GM18867 (cell line): ENCODE data around the gene TPRG1L.
"Not testable (repeated sequence)": the region's sequence is repeated elsewhere in the genome, so short reads cannot be mapped to it uniquely, and the experiment has no call there.

Experiments used
- ATAC-seq: cut with Tn5 transposase; IDR thresholded peaks from one replicate; pipeline ENCODE4 v1.9.1; 2021; ENCODE audit warnings: mild to moderate bottlenecking, moderate library complexity; ENCODE audit not compliant: unreplicated experiment

TPRG1L gene

GRCh38 chr1:3607703-3608065 is 17.1 kb upstream of the TPRG1L start:
- no peak for ATAC-seq

GRCh38 chr1:3608154-3608553 is 16.7 kb upstream of the TPRG1L start:
- no peak for ATAC-seq

DNA sequence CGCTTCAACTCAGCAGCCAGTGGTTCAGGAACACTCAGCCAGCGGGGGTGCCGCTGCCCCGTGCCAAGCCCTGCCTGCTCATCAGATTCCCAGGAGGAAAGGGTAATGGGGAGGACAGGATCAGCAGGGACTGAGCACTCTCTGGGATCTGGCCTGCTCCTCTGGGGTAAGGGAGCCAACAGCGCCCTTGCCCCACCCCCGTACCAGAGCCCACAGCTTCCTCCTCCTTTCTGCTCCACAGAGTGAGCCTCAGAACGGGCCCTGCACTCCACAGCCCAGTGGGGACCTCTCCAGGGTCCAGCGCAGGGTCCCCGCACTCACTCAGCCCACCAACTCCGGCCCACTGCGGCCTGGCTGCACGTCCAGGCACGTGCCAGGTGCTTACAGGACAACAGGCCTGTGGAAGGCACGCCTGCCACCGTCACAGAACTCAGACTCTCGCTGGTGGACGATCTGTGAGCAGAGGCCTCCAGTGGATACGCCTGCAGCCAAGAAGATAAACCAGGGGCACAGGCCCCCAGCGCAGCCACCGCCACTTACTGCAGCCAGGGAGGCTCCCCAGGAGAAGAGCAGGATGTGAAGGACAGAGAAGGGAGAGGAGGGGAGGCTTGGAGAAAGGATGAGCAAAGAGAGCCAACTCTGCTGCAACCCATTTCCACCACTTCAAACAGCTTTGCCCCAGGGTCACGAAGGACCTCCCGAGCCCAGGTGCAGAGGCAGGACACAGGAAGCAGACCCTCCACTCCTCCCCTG is 15.6 kb upstream of the TPRG1L start:
- ATAC-seq, result no peak

DNA sequence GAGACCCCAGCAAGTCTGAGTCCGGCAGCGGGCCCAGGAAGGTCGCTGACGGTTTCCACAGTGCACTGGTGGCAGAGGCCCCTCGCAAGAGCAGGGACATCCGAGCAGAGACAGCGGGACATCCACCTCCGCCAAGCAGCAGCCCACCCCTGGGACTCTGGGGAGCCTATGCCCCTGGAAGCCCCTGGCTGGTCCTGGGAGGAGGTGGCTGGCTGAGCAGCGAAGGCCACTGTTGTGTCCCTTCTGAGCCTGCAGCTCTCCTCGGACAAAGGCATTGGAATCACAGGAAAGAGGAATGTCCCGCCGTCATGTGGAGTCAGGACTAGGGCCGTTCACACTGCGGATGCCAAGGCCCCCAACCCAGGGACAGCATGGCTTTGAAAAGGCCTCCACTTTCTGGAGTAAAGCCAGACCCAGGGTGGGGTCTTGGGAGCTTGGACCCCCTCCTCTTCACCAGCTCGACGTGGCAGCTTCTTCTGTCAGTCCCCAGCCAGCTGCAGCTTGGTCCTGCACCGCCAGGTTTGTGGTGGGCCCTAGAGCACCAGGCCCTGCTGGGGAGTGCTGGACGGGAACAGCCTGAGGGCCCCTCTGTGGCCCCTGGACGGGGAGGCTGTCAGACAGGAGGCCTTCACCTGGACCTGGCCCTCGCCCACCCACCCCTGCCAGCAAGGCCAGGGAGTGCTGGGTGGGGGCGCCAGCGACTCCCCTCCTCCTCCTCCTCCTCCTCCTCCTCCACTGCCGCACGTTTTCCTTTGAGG is 14.9 kb upstream of the TPRG1L start:
- no peak for ATAC-seq

- ATAC-seq, result no peak
Measured at GRCh38 chr1:3610527-3611169, 14.2 kb upstream of the TPRG1L start.

- ATAC-seq, result no peak
Measured at GRCh38 chr1:3611170-3612019, 13.4 kb upstream of the TPRG1L start, which contains the start of gene MEGF6. TSS of gene MEGF6 (minus strand) at chr1:3611508. CDS start at chr1:3611268, 240 bp downstream.

GRCh38 chr1:3612123-3612522 is 12.7 kb upstream of the TPRG1L start:
- ATAC-seq, result no peak

DNA sequence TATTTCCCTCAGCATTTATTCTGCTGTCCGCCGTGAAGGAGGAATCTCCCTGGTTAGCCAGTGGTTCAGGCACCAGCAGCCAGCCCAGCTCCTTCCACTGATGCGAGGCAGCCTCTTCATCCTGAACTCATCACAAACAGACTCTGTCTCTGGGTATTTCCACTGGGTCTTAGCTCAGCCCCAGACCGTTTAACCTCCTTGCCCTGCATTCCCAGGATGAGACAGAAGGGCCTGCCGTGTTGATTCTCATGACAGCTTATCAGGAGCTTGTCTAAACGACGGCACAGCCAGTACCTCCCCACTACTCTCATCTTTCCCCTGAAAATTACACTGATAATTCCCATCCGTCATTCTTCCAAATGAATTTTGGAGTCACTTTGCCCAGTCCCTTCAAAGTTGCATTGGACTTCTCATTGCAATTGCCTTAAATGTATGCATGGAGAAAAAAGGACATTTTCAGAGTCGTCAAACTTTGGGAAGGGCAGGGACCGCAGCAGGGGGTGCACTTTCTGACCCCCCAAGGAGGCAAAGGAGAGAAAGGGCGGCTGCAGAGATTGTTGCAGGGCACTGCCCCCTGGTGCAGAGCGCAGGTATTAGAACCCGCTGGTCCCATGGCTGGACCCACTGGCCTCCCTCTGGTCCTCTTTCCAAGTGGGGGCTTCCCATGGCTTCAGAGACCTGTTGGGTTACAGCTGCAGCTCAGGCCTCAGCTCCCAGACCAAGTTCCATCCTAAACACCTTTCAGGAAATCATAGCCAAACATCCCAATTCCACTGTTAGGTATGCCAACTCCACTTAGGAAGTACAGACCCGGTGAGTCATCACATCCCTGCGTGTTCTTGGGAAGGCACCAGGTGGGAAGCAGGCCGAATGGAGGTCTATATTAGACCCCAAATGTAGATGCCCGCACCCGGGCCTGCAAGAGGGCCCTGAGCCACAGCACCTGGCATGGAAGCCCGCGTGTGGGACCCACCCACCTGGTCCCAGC is 9.8 kb upstream of the TPRG1L start:
- no peak for ATAC-seq

- ATAC-seq, result no peak
Measured at GRCh38 chr1:3616861-3617260, 8.0 kb upstream of the TPRG1L start.

- ATAC-seq, result no peak
Measured at GRCh38 chr1:3617806-3618345, 6.9 kb upstream of the TPRG1L start.

GRCh38 chr1:3618531-3618880 is 6.3 kb upstream of the TPRG1L start:
- ATAC-seq, result no peak

DNA sequence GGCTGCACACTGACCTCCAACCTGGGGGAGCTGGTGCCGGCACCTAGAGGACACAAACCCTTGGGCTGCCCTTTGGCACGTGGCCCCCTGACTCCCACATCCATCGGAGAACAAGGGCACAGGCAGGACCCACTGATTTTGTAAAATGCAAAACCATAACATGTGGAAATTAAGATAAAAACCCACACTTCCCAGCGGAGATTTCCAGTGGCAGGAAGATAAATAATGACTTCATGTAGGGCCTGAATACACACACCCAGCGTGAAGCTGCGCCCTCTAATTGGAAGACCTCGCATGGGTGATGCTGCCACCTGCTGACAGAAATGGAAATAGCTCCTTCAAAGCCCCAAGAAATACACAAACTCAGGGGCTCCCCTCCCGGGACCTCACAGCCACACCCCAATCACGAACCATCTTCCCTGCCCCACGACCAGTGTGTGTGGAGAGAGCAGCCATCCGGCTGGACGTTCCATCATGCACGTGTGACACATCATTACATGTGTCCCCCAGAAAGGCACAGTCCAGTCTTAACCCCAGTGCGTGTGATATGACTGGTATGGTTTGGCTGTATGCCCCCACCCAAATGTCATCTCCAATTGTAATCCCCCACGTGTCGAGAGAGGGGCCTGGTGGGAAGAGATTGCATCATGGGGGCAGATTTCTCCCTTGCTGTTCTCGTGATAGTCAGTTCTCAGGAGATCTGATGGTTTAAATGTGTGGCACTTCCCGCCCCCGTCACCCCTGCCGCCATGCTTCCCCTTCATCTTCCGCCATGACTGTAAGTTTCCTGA is 5.7 kb upstream of the TPRG1L start:
- peak; percentile 51 for ATAC-seq

DNA sequence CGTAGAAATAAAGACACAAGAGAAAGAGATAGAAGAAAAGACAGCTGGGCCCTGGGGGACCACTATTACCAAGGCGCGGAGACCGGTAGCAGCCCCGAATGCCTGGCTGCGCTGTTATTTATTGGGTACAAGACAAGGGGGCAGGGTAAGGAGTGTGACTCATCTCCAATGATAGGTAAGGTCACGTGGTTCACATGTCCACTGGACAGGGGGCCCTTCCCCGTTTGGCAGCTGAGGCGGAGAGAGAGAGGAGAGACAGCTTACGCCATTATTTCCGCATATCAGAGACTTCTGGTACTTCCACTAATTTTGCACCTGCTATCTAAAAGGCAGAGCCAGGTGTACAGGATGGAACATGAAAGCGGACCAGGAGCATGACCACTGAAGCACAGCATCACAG is 4.1 kb upstream of the TPRG1L start:
- no peak for ATAC-seq

GRCh38 chr1:3621151-3621671 is 3.6 kb upstream of the TPRG1L start:
- not testable (repeated sequence) for ATAC-seq

DNA sequence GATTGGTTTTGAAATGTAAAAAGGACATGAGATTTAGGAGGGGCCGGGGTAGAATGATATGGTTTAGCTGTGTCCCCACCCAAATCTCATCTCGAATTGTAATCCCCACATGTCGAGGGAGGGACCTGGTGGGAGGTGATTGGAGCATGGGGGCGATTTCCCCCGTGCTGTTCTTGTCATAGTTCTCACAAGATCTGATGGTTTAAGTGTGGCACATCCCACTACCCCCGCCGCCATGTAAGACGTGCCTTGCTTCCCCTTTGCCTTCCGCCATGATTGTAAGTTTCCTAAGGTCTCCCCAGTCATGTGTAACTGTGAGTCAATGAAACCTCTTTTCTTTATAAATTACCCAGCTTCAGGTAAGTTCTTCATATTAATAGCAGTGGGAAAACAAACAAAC is 2.7 kb upstream of the TPRG1L start:
- ATAC-seq, result not testable (repeated sequence)

DNA sequence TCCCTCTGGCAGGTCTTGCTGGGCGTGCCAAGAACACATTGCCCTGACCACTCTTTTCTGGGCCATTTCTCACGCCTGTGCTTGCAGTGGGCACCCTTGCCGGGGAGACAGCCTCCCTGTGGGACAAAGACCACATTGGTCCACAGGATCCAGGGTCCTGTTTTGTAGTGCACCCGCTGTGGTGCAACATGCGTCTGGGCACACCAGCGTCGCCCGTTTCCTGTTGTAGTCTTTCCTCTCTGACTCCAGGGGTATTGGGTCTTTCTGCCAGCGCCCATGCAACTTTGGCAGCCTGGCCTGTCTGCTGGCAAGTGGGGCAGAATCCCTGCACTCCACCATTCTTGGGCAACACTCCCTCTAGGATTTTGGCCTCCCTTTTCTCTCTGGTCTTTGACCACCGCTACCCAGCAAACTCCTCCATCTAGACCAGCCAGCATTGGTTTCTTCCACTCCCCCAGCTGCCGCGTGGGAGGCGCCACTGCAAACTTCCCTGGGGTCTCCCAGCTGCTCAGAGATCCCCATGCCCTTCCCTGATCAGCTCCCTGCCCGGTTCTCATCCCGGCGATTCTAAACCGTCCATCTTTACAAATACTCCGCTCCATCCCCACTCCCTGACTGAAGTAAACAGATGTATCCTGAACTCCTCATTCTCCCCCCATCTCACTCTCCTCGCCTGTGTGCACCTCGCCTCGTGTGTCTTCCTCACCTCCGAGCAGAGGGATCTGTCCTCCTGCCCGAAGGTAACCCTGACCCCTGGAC is 1.2 kb upstream of the TPRG1L start:
- no peak for ATAC-seq

- no peak for ATAC-seq
Measured at GRCh38 chr1:3625151-3625907, 514 bp downstream of the TPRG1L start.
